ENCODE measurements around the gene KCNJ1. TPM values are rescaled to one million over a fixed set of nuclear protein-coding genes. Genes with fewer than 3 reads are reported as not detected.

The KCNJ1 gene
- total RNA-seq, 2 experiments from 2014 or later = 0.06 to 0.11 TPM

- POLR2A ChIA-PET = no interaction called here
- Histone ChIP-seq H3K4me2 (ENCODE audit: low read length) (no peak overlapping the region), H3K4me1 (ENCODE audit: insufficient read depth, low read length, poor library complexity, severe bottlenecking) (no peaks in the 10 kb centered on the region), H3K9me3 (ENCODE audit: low read length) (no peaks in the 10 kb centered on the region), H3K4me3 (ENCODE audit: low read depth, low read length, poor library complexity, severe bottlenecking) (no peak overlapping the region), H3K79me2 (ENCODE audit: insufficient read depth, low read depth, low read length) (no peaks in the 10 kb centered on the region), H4K20me1 (ENCODE audit: insufficient read depth, low read length) (no peaks in the 10 kb centered on the region), H3K9me2 (ENCODE audit: insufficient read depth, low read length) (no peaks in the 10 kb centered on the region), H3K27ac (ENCODE audit: low read depth, low read length, poor library complexity, severe bottlenecking) (no peak overlapping the region), H3K36me3 (ENCODE audit: insufficient read depth, low read length) (no peaks in the 10 kb centered on the region), H2AFZ (ENCODE audit: low read length) (no peak overlapping the region)
- DNase-seq (ENCODE audit: low spot score) = no peak
- CTCF ChIA-PET (ENCODE audit: unreplicated experiment) = no interaction called here
- TF ChIP-seq CTCF (conservative IDR thresholded peaks at IDR 0.05; ENCODE audit: low read length) (no peak), EZH2phosphoT487 (IDR thresholded peaks at IDR 0.05; ENCODE audit: borderline replicate concordance, low read depth, low read length) (no peak)
- no TSS peak for BruUV-seq (replicated peaks)
- intact Hi-C loops (cut with micrococcal nuclease; ENCODE audit: unreplicated experiment) = no loop called here
These were observed 44.6 kb upstream of the KCNJ1 start for GRCh38 chr11:128911701-128912100.

DNA sequence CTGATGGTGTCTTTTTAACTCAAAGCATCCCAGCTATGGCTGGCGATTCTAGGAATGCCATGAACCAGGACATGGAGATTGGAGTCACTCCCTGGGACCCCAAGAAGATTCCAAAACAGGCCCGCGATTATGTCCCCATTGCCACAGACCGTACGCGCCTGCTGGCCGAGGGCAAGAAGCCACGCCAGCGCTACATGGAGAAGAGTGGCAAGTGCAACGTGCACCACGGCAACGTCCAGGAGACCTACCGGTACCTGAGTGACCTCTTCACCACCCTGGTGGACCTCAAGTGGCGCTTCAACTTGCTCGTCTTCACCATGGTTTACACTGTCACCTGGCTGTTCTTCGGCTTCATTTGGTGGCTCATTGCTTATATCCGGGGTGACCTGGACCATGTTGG lies 44.1 kb upstream of the KCNJ1 start:
- no peaks in the 10 kb centered on the region for H3K79me2 ChIP-seq (ENCODE audit: insufficient read depth, low read depth, low read length)
- no peak for DNase-seq (ENCODE audit: low spot score)
- ChIA-PET CTCF (ENCODE audit: unreplicated experiment) (interaction anchor here (0.6 kb wide), 1 partner anchor 46 kb away, joined by 3 read pairs; no protein-coding TSS in a partner anchor), POLR2A (no interaction called here)
- H3K4me3 ChIP-seq (ENCODE audit: low read depth, low read length, poor library complexity, severe bottlenecking) = no peak overlapping the region
- H3K9me3 ChIP-seq (ENCODE audit: low read length) = no peaks in the 10 kb centered on the region
- intact Hi-C loops (cut with micrococcal nuclease; ENCODE audit: unreplicated experiment) = no loop called here
- H3K9me2 ChIP-seq (ENCODE audit: insufficient read depth, low read length) = no peaks in the 10 kb centered on the region
- H3K36me3 ChIP-seq (ENCODE audit: insufficient read depth, low read length) = no peaks in the 10 kb centered on the region
- H3K27ac ChIP-seq (ENCODE audit: low read depth, low read length, poor library complexity, severe bottlenecking) = no peak overlapping the region
- no peaks in the 10 kb centered on the region for H4K20me1 ChIP-seq (ENCODE audit: insufficient read depth, low read length)
- H3K4me1 ChIP-seq (ENCODE audit: insufficient read depth, low read length, poor library complexity, severe bottlenecking) = no peaks in the 10 kb centered on the region
- TF ChIP-seq CTCF (conservative IDR thresholded peaks at IDR 0.05; ENCODE audit: low read length) (no peak), EZH2phosphoT487 (IDR thresholded peaks at IDR 0.05; ENCODE audit: borderline replicate concordance, low read depth, low read length) (no peak)
- no peak overlapping the region for H3K4me2 ChIP-seq (ENCODE audit: low read length)
- BruUV-seq (replicated peaks) = no TSS peak
- no peak overlapping the region for H2AFZ ChIP-seq (ENCODE audit: low read length)

- no peaks in the 10 kb centered on the region for H3K9me2 ChIP-seq (ENCODE audit: insufficient read depth, low read length)
- no peak overlapping the region for H3K4me3 ChIP-seq (ENCODE audit: low read depth, low read length, poor library complexity, severe bottlenecking)
- H3K36me3 ChIP-seq (ENCODE audit: insufficient read depth, low read length) = no peaks in the 10 kb centered on the region
- H3K4me2 ChIP-seq (ENCODE audit: low read length) = no peak overlapping the region
- CTCF ChIA-PET (ENCODE audit: unreplicated experiment) = interaction anchor here (0.6 kb wide), 1 partner anchor 47 kb away, joined by 3 read pairs; no protein-coding TSS in a partner anchor
- DNase-seq (ENCODE audit: low spot score) = no peak
- no peak for TF ChIP-seq CTCF (conservative IDR thresholded peaks at IDR 0.05; ENCODE audit: low read length)
- no peak for TF ChIP-seq EZH2phosphoT487 (IDR thresholded peaks at IDR 0.05; ENCODE audit: borderline replicate concordance, low read depth, low read length)
- H3K9me3 ChIP-seq (ENCODE audit: low read length) = no peaks in the 10 kb centered on the region
- H3K79me2 ChIP-seq (ENCODE audit: insufficient read depth, low read depth, low read length) = no peaks in the 10 kb centered on the region
- H2AFZ ChIP-seq (ENCODE audit: low read length) = no peak overlapping the region
- no peaks in the 10 kb centered on the region for H4K20me1 ChIP-seq (ENCODE audit: insufficient read depth, low read length)
- no TSS peak for BruUV-seq (replicated peaks)
- no peaks in the 10 kb centered on the region for H3K4me1 ChIP-seq (ENCODE audit: insufficient read depth, low read length, poor library complexity, severe bottlenecking)
- POLR2A ChIA-PET = no interaction called here
- no peak overlapping the region for H3K27ac ChIP-seq (ENCODE audit: low read depth, low read length, poor library complexity, severe bottlenecking)
- intact Hi-C loops (cut with micrococcal nuclease; ENCODE audit: unreplicated experiment) = no loop called here
These were observed 43.5 kb upstream of the KCNJ1 start for GRCh38 chr11:128910576-128910975.
